Lung microvascular endothelial cell (primary cell): ENCODE measurements around the gene MRPL38. TPM values are rescaled to one million over a fixed set of nuclear protein-coding genes. Genes with fewer than 3 reads are reported as not detected.

Experiments used
- DNase-seq, 2 donors: peaks; one replicate each; pipeline versions ENCODE4 v3.0.0 to v3.0.0-alpha.2; 2010; ENCODE audit warnings: low read depth in 2 of 2
- total RNA-seq: library from RNA; depleted of rRNA; stranded (reverse); fragments of >200 nt; gene quantifications from 2 replicates; pipeline ENCODE4 v1.2.1, GENCODE V29; 2014

MRPL38 gene
- total RNA-seq: 26.8 and 28.2 TPM in 2 replicates

- peak; percentile 96 to 98 for DNase-seq
Measured at GRCh38 chr17:75904749-75905521, at the start of gene MRPL38. Gene MRPL38, minus strand, starts transcription at chr17:75904884. Its CDS starts 9 bp downstream, at chr17:75904875.

GRCh38 chr17:75950855-75951554, 46.3 kb upstream of the MRPL38 start:
- no peak for DNase-seq

- no peak for DNase-seq
Measured at GRCh38 chr17:75950421-75950820, 45.7 kb upstream of the MRPL38 start.

GRCh38 chr17:75945211-75945610, 40.5 kb upstream of the MRPL38 start:
- no peak for DNase-seq

GRCh38 chr17:75943491-75943890, 38.8 kb upstream of the MRPL38 start:
- no peak for DNase-seq

- DNase-seq: no peak
Measured at GRCh38 chr17:75942473-75942872, 37.8 kb upstream of the MRPL38 start.

GRCh38 chr17:75941442-75941819, 36.7 kb upstream of the MRPL38 start:
- DNase-seq: no peak

- peak; percentile 94 to 95 for DNase-seq
Measured at GRCh38 chr17:75940727-75941441, 36.2 kb upstream of the MRPL38 start, which contains the start of gene FBF1. Gene FBF1, minus strand, starts transcription at chr17:75941042. Its CDS starts 2,893 bp downstream, at chr17:75938149.

- no peak for DNase-seq
Measured at GRCh38 chr17:75937652-75938051, 33.0 kb upstream of the MRPL38 start.

- DNase-seq: no peak
Measured at GRCh38 chr17:75933808-75934207, 29.1 kb upstream of the MRPL38 start.

GRCh38 chr17:75932852-75933251, 28.2 kb upstream of the MRPL38 start:
- no peak for DNase-seq

- DNase-seq: no peak
Measured at GRCh38 chr17:75931062-75931461, 26.4 kb upstream of the MRPL38 start.

GRCh38 chr17:75927286-75927922, 22.7 kb upstream of the MRPL38 start:
- DNase-seq: peak; percentile 20 to 29

GRCh38 chr17:75926456-75926855, 21.8 kb upstream of the MRPL38 start:
- no peak for DNase-seq

- no peak for DNase-seq
Measured at GRCh38 chr17:75925912-75926311, 21.2 kb upstream of the MRPL38 start.

GRCh38 chr17:75925103-75925502, 20.4 kb upstream of the MRPL38 start:
- DNase-seq: no peak

GRCh38 chr17:75922963-75923874, 18.5 kb upstream of the MRPL38 start:
- no peak for DNase-seq

- no peak for DNase-seq
Measured at GRCh38 chr17:75922173-75922961, 17.7 kb upstream of the MRPL38 start.

GRCh38 chr17:75921596-75921995, 16.9 kb upstream of the MRPL38 start:
- DNase-seq: no peak

GRCh38 chr17:75920045-75920560, 15.4 kb upstream of the MRPL38 start:
- DNase-seq: no peak
